Ishikawa (cell line): ENCODE data around the gene BCKDK.

Source experiments
- CEBPB ChIP-seq: IDR thresholded peaks from 2 replicates; pipeline ENCODE4 v1.6.1; 2012
- CREB1 ChIP-seq: IDR thresholded peaks from 2 replicates; pipeline ENCODE4 v1.6.1; 2012; ENCODE audit warnings: low read depth
- EGR1 ChIP-seq: IDR thresholded peaks from 2 replicates; pipeline ENCODE4 v1.6.1; 2012
- EP300 ChIP-seq: IDR thresholded peaks from 2 replicates; pipeline ENCODE4 v1.6.1; 2012; ENCODE audit warnings: borderline replicate concordance
- FOXM1 ChIP-seq: IDR thresholded peaks from 2 replicates; pipeline ENCODE4 v1.6.1; 2012; ENCODE audit warnings: low read depth, borderline replicate concordance
- RAD21 ChIP-seq: IDR thresholded peaks from 2 replicates; pipeline ENCODE4 v1.6.1; 2012; ENCODE audit warnings: low read depth
- TAF1 ChIP-seq: IDR thresholded peaks from 2 replicates; pipeline ENCODE4 v1.6.1; 2012; ENCODE audit warnings: low read depth, mild to moderate bottlenecking
- TCF12 ChIP-seq: IDR thresholded peaks from 2 replicates; pipeline ENCODE4 v1.6.1; 2012; ENCODE audit warnings: low read depth
- TEAD4 ChIP-seq: IDR thresholded peaks from 2 replicates; pipeline ENCODE4 v1.6.1; 2012
- YY1 ChIP-seq: IDR thresholded peaks from 2 replicates; pipeline ENCODE4 v1.6.1; 2012; ENCODE audit warnings: low read depth
- ZBTB7A ChIP-seq: IDR thresholded peaks from 2 replicates; pipeline ENCODE4 v1.6.1; 2012; ENCODE audit warnings: low read depth
- TF ChIP-seq, protein P1 (sequence below): IDR thresholded peaks from 2 replicates; pipeline ENCODE4 v1.6.1; 2012
- TF ChIP-seq, protein P2 (sequence below): IDR thresholded peaks from 2 replicates; pipeline ENCODE4 v1.6.1; 2012

DNA sequence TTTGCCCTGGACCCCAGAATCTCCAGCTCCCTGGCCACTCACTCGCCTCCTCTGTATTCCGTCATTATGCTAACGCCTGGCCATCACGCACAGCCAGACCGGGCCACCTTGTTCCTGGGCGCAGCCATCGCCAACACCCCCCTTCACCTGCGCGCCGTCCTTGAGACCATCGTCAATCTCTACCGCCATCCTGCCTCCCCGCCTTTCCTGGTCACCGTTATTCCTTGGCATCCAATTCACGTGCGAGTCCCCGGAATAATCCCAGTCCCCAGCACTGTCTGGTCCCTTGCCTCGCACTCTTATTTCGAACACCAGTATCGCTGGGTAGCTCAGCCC lies 14.1 kb upstream of the BCKDK start:
- TF ChIP-seq RAD21 (no peak), CEBPB (no peak), EGR1 (no peak), CREB1 (no peak), YY1 (no peak), EP300 (no peak), ZBTB7A (no peak), TCF12 (no peak), FOXM1 (no peak), TAF1 (no peak), TEAD4 (no peak)
- TF ChIP-seq, protein P1, sequence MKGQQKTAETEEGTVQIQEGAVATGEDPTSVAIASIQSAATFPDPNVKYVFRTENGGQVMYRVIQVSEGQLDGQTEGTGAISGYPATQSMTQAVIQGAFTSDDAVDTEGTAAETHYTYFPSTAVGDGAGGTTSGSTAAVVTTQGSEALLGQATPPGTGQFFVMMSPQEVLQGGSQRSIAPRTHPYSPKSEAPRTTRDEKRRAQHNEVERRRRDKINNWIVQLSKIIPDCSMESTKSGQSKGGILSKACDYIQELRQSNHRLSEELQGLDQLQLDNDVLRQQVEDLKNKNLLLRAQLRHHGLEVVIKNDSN: no peak
- TF ChIP-seq, protein P2, sequence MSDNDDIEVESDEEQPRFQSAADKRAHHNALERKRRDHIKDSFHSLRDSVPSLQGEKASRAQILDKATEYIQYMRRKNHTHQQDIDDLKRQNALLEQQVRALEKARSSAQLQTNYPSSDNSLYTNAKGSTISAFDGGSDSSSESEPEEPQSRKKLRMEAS: no peak
